ENCODE data around the gene PAM16.

Gene PAM16

DNA sequence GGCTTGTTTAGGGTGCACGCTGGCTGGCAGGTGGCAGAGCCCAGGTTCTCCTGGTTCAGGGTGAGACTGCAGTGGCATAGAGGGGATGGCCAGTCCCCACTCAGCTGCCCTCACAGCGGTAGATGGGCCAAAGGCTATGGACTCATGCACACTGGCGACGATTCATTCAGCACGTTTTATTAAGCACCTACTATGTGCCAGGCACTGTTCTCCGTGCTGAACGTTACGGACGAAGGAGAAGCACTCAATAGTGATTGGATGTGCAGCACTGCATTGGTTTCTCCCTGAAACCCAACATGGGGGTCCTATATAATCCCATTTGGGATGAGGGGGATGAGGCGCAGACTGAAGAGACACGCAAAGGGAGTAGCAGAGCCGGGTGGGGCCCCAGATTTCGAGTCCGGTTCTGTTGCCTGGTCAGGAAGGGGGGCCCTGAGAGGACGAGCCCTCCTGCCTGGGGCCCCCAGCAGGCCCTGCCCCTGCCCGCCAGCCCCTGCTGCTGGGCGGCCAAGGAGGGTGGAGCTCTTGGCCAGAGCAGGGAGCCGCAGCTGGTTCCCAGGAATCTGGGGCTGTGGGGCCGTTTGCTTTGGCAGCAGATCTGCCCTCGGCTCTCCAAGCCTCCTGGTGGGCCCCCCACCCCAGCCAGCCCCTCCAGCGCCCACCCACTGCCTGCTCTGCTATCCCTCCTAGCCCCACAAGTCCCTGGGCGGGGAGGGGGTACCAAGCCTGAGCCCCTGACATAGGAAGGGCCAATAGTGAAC, 26.4 kb downstream of the PAM16 start:
- Histone ChIP-seq H3K27ac (ENCODE audit: low read depth, low read length) (peak overlapping the region; percentile 82), H3K9ac (ENCODE audit: low read length) (peak overlapping the region; percentile 39)

DNA sequence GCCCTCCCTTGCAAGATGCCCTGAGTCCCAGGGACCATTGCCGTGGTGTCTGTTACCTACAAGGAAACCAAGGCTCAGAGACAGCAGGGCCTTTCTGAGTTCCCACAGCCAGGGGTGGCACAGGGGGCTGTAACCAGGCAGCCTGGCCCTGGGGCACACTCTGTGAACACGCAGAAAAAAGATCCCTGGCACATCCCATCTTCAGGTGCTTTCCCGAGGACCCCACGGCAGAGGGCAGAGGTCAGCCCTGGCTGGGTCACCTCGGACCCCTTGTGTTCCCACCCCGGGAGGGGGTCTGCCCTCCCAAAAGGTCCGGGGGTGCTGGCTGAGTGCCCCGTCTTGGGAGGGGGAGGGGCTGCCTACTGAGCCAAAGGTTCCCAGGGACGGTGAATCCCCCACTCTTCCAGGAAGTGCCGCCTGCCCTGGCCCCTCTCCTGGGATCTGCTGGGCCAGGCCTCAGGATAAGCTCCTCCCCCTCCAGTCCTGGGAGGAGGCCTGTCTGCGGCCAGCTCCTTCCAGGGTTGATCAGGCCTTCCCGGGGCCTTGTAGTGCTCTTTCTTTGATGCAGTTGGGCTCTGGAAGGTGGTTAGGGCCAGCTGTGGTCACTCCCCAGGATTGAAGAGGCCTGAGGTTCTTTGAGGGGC, 27.2 kb downstream of the PAM16 start:
- peak overlapping the region in 1 of 2 donors; percentile 5 for H3K4me3 ChIP-seq (ENCODE audit: low read depth in 1 of 2, low read length in 2 of 2)
- peak overlapping the region; percentile 50 for H3K9ac ChIP-seq (ENCODE audit: low read length)
- peak overlapping the region; percentile 82 for H3K27ac ChIP-seq (ENCODE audit: low read depth, low read length)
- H3K36me3 ChIP-seq (ENCODE audit: insufficient read depth, low read length): no peaks in the 10 kb centered on the region
- no peaks in the 10 kb centered on the region for H3K27me3 ChIP-seq (ENCODE audit: control insufficient read depth in 1 of 2, insufficient read depth in 2 of 2, low read length in 2 of 2)
- H3K9me3 ChIP-seq (ENCODE audit: low read length): no peaks in the 10 kb centered on the region
- peaks cover 63% of the 10 kb centered on the region for H3K4me1 ChIP-seq (ENCODE audit: insufficient read depth, low read length)

More for the DNA sequence above, 26.4 kb downstream of the PAM16 start:
- Histone ChIP-seq H3K4me3 (ENCODE audit: low read depth in 1 of 2, low read length in 2 of 2) (peak overlapping the region in 1 of 2 donors; percentile 5), H3K36me3 (ENCODE audit: insufficient read depth, low read length) (no peaks in the 10 kb centered on the region), H3K4me1 (ENCODE audit: insufficient read depth, low read length) (peaks cover 63% of the 10 kb centered on the region), H3K9me3 (ENCODE audit: low read length) (no peaks in the 10 kb centered on the region), H3K27me3 (ENCODE audit: control insufficient read depth in 1 of 2, insufficient read depth in 2 of 2, low read length in 2 of 2) (no peaks in the 10 kb centered on the region)

DNA sequence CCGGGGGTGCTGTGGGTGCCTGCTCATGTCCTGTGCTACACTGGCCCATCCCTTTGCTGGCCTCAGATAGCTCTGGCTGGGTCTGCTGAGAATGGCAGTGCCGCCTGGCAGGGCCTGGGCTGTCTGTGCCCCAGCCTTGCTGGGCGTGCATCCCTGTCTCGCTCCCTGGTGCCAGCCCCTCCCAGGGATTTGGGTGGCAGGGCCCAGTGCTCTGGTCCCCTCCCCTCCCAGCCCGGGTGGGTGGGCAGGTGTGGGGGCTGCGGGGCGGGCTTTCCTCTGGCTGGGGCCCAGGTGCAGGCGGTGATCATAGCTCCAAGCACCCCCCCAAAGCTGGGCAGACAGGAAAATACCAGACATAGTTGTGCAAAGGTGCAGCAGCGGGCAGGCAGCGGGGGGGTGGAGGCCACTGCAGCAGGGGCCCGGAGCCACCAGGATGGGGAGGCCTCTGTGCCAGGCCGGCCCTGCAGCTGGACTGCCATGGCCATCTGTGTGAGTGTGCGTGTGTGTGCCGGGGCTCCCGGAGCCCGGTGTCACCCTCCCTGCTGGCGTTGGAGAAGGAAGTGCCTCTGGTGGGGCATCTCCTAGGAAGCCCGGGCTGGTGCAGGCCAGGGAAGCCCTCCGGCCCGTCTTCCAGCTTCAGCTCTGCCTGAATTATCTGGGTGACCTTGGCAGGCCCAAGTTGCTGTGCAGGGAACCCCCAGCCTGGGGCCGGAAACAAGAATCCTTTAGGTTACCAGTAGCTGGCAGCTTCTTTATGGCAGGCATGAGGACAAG, 27.9 kb downstream of the PAM16 start:
- no peaks in the 10 kb centered on the region for H3K27me3 ChIP-seq (ENCODE audit: control insufficient read depth in 1 of 2, insufficient read depth in 2 of 2, low read length in 2 of 2)
- peak overlapping the region; percentile 50 for H3K9ac ChIP-seq (ENCODE audit: low read length)
- H3K36me3 ChIP-seq (ENCODE audit: insufficient read depth, low read length): no peaks in the 10 kb centered on the region
- H3K4me3 ChIP-seq (ENCODE audit: low read depth in 1 of 2, low read length in 2 of 2): no peak overlapping the region
- no peaks in the 10 kb centered on the region for H3K9me3 ChIP-seq (ENCODE audit: low read length)
- H3K27ac ChIP-seq (ENCODE audit: low read depth, low read length): peak overlapping the region; percentile 82
- H3K4me1 ChIP-seq (ENCODE audit: insufficient read depth, low read length): peaks cover 63% of the 10 kb centered on the region

DNA sequence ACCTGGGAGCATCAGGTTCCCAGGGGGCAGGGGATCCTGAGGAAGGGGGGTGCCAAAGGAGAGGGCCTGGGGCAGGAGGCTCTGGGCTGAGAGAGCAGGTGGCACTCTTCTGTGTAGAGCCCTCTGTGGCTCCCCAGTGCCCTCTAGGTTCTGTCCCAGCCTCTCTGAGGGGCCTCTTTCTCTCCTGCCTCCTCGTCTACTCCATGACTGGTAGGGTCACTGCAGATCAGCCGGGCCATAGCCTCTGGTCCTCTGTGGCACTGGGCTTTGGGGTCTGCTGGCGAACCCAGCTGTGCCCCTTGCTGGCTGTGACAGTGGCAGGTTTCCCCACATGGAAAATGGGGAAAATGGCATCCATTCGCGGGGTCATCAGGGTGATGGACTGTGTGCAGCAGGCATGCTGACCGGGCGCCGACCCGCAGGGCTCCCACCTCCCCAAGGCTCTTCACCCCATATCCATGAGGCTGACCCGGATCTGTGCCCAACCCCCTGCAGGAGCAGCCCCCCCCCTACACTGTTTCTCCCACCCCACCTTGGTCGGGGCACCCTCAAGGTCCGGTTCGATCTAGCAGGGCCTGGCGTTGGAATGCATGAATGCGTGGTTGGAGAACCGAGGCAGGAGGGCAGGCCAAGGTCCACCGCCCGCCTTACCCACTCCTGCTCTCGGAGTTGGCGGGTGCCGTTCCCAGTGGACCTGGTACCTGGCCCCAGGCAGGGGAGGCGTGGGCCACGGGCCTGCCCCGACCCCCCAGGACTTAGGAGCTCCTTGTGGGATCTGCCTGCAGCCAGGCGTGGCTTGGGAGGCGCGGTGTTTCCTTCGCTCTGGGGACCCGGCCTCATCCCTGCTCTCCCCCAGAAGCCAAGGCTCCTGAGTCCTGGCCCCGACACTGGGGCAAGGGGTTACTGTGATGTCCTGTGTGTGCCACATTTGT, 28.7 kb downstream of the PAM16 start:
- no peak overlapping the region for H3K9ac ChIP-seq (ENCODE audit: low read length)
- H3K4me1 ChIP-seq (ENCODE audit: insufficient read depth, low read length): peaks cover 71% of the 10 kb centered on the region
- peak overlapping the region; percentile 82 for H3K27ac ChIP-seq (ENCODE audit: low read depth, low read length)
- no peaks in the 10 kb centered on the region for H3K36me3 ChIP-seq (ENCODE audit: insufficient read depth, low read length)
- no peaks in the 10 kb centered on the region for H3K27me3 ChIP-seq (ENCODE audit: control insufficient read depth in 1 of 2, insufficient read depth in 2 of 2, low read length in 2 of 2)
- H3K9me3 ChIP-seq (ENCODE audit: low read length): no peaks in the 10 kb centered on the region
- no peak overlapping the region for H3K4me3 ChIP-seq (ENCODE audit: low read depth in 1 of 2, low read length in 2 of 2)

DNA sequence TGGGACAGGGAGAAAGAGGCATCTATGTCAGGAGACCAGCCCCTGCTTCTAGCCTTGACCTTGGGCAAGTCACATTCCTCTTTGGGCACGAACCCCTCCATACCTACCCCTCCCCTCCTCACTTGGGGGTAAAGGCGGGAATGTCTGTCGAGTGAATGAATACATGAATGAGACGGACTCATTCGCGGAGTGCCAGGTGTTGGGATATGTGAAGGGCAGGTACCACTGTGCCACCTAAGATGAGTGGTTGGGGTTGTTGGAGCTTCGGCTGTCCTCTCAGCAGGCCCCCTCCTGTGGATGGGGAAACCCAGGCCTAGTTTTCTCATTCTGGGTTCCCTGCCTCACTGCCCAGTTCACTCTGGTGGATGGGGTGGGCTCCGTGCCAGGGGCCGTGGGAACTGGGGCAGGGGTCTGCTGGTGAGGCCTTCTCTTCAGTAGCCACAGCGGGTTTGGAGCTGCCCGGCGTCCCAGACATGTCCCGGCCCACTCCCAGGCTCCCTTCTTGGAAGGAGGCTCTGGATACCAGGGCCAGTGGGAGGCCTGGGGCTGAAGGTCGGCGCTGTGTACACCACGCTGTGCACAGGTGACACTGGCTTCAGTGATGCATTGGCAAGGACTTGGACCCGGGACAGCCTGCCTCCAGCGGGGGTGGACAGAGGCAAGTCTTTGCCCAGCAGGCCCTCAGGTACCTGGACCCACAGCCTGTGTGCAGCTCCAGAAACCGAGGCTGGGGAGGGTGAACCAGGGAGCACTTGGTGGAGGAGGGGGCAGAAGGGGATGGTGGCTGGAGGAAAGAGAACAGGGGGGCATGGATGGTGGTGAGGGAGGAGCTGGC, 29.6 kb downstream of the PAM16 start:
- H3K27ac ChIP-seq (ENCODE audit: low read depth, low read length): peak overlapping the region; percentile 78
- H3K9me3 ChIP-seq (ENCODE audit: low read length): no peaks in the 10 kb centered on the region
- H3K36me3 ChIP-seq (ENCODE audit: insufficient read depth, low read length): no peaks in the 10 kb centered on the region
- no peak overlapping the region for H3K9ac ChIP-seq (ENCODE audit: low read length)
- peaks cover 75% of the 10 kb centered on the region for H3K4me1 ChIP-seq (ENCODE audit: insufficient read depth, low read length)
- no peaks in the 10 kb centered on the region for H3K27me3 ChIP-seq (ENCODE audit: control insufficient read depth in 1 of 2, insufficient read depth in 2 of 2, low read length in 2 of 2)
- H3K4me3 ChIP-seq (ENCODE audit: low read depth in 1 of 2, low read length in 2 of 2): peak overlapping the region in 1 of 2 donors; percentile 4

DNA sequence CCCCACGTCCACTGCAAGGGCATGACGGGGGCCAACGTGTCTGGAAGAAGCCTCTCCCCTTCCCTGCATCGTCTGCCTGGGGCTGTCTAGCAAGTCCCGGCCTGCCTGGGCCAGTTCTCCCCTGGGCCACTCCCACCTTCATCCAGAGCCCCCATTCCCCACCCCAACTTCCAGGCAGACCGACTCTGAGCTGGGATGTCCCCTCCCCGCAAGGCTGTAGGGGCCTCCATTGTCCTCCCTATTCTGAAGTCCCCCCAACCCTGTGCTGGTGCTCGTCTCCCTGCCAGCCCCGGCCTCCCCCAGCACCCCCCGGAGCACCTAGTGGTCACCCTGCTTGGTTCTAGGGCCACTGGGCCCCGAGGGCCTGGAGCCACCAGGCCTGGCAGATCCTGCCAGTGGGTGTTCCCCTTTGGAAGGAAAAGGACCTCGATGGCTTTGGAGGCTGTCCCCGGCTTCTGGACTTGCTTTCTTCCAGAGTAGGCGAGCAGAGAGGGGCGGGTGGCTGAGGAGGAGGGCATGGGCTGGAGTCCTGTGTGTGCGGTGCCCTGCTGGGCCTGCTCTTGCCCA, 30.5 kb downstream of the PAM16 start:
- no peak overlapping the region for H3K9ac ChIP-seq (ENCODE audit: low read length)

DNA sequence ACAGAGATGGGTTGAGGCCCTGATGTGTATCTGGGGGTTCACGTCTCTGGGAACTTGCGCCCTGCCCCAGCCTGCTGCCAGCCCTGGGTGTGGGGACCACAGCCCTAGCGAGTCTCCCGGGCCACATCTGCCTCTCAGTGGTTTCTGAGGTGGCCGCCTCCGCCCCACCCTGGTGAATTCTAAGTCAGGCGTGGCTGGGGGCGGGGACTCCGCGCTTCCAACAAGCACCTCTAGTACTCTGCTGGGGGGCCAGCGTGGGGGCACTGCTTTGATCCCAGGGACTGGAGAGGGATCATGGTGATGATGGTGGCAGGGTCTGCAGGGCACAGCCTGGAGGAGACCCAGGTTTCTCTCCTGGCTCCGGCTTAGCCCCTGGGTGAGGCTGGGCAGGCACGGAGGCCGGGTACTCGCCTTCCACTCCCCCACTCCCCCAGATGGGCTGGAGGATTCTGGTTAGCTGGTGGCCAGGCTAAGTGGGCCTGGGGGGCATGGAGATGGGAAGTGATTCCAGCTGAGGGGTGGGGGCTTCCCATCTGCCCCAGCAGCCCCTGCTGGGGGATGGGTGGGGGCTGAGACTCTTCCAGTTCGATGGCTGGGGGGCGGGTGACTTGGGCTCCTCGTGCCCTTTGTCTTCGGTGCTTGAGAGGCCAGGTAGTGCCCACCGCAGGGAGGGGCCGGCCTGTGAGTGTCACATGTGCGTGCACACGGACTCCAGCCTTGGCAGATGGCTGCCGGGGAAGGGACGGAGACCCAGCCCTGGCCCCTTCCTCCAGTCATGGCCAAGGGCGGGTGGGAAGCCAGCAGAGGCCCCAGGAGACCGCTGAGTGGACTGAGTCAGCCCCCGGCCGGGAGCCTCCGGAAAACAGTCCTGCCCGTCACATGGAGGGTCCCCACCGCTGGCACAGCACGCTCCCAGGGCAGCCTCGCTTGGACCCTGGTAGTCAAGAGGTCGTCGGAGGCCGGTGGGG, 31.4 kb downstream of the PAM16 start:
- Histone ChIP-seq H3K36me3 (ENCODE audit: insufficient read depth, low read length) (no peaks in the 10 kb centered on the region), H3K27me3 (ENCODE audit: control insufficient read depth in 1 of 2, insufficient read depth in 2 of 2, low read length in 2 of 2) (no peaks in the 10 kb centered on the region), H3K27ac (ENCODE audit: low read depth, low read length) (peak overlapping the region; percentile 19), H3K4me1 (ENCODE audit: insufficient read depth, low read length) (peaks cover 66% of the 10 kb centered on the region), H3K4me3 (ENCODE audit: low read depth in 1 of 2, low read length in 2 of 2) (peak overlapping the region in 1 of 2 donors; percentile 0), H3K9me3 (ENCODE audit: low read length) (no peaks in the 10 kb centered on the region), H3K9ac (ENCODE audit: low read length) (no peak overlapping the region)

More for the DNA sequence above, 30.5 kb downstream of the PAM16 start:
- no peaks in the 10 kb centered on the region for H3K36me3 ChIP-seq (ENCODE audit: insufficient read depth, low read length)
- H3K4me1 ChIP-seq (ENCODE audit: insufficient read depth, low read length): peaks cover 75% of the 10 kb centered on the region
- peak overlapping the region; percentile 78 for H3K27ac ChIP-seq (ENCODE audit: low read depth, low read length)
- peak overlapping the region in 1 of 2 donors; percentile 4 for H3K4me3 ChIP-seq (ENCODE audit: low read depth in 1 of 2, low read length in 2 of 2)
- no peaks in the 10 kb centered on the region for H3K9me3 ChIP-seq (ENCODE audit: low read length)
- H3K27me3 ChIP-seq (ENCODE audit: control insufficient read depth in 1 of 2, insufficient read depth in 2 of 2, low read length in 2 of 2): no peaks in the 10 kb centered on the region

DNA sequence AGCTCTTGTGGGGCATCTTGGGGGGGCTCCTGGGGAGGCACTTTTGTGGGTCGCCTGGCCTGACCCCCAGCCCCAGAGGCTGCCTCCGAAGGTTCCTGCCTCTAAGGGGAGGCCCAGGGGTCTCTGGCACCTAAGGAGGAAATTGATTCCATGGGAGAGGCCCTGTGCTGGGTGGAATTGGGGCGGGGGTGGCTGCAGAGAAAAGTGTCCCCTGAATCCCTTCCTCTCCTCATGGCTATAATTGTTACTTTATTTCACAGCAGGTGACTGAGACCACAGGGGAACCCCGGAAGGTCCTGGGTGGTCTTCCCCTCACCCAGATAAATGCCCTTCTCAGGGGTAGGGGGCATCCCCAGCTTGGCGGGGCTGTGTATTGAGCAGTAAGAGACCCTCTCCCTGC, 32.2 kb downstream of the PAM16 start:
- Histone ChIP-seq H3K36me3 (ENCODE audit: insufficient read depth, low read length) (no peaks in the 10 kb centered on the region), H3K4me1 (ENCODE audit: insufficient read depth, low read length) (peaks cover 58% of the 10 kb centered on the region), H3K9ac (ENCODE audit: low read length) (peak overlapping the region; percentile 20), H3K9me3 (ENCODE audit: low read length) (no peaks in the 10 kb centered on the region), H3K27me3 (ENCODE audit: control insufficient read depth in 1 of 2, insufficient read depth in 2 of 2, low read length in 2 of 2) (no peaks in the 10 kb centered on the region), H3K27ac (ENCODE audit: low read depth, low read length) (peak overlapping the region; percentile 19), H3K4me3 (ENCODE audit: low read depth in 1 of 2, low read length in 2 of 2) (peak overlapping the region in 1 of 2 donors; percentile 64)

DNA sequence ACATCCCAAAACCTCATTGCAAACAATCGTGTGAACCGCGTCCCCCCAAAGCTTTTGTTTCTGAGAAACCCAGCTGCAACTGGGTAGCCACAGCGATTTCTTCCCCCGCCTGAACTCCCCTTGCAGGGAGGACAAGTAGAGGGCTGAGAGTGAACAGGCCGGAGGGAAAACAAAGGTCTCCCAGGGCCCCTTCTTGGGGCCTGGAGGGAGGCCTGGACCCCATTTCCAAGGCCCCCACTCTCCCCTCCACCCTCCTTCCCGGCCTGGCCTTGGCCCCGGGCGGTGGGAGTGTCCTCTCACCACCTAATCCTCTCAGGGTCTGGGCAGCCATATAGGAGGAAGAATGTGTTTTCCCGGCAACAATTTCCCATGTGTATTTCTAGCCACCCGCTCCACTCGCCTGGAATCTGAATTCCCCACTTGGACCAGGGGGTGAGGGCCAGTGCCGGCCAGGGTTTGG, 32.6 kb downstream of the PAM16 start:
- H3K4me3 ChIP-seq (ENCODE audit: low read depth in 1 of 2, low read length in 2 of 2): peak overlapping the region in 1 of 2 donors; percentile 64
- peak overlapping the region; percentile 95 for H3K27ac ChIP-seq (ENCODE audit: low read depth, low read length)
- H3K4me1 ChIP-seq (ENCODE audit: insufficient read depth, low read length): peaks cover 53% of the 10 kb centered on the region

More for the DNA sequence above, 32.6 kb downstream of the PAM16 start:
- H3K36me3 ChIP-seq (ENCODE audit: insufficient read depth, low read length): no peaks in the 10 kb centered on the region
- H3K9ac ChIP-seq (ENCODE audit: low read length): peak overlapping the region; percentile 20
- no peaks in the 10 kb centered on the region for H3K27me3 ChIP-seq (ENCODE audit: control insufficient read depth in 1 of 2, insufficient read depth in 2 of 2, low read length in 2 of 2)
- H3K9me3 ChIP-seq (ENCODE audit: low read length): no peaks in the 10 kb centered on the region
